GM12878 (cell line): ENCODE results near the gene PEAR1. TPM values are rescaled to one million over a fixed set of nuclear protein-coding genes. Genes with fewer than 3 reads are reported as not detected.

Experiments used
- ATAC-seq: fragments of 200-7000 bp; cut with Tn5 transposase; 3 replicates; pipeline ENCODE4 v1.9.1; 2020; ENCODE audit warnings: mild to moderate bottlenecking, moderate library complexity
- BruUV-seq: library from RNA; stranded (reverse); fragments of 400-500 nt; replicated peaks from 2 replicates; lab custom pipeline; 2021; lab: Mats Ljungman, UMichigan
- CTCF ChIA-PET: fragments of 300-600 bp; sonication (Branson Sonifier 250); formaldehyde crosslinking; extraction: SDS; loops from one replicate; lab custom pipeline; 2021; ENCODE audit warnings: inconsistent platforms; lab: Yijun Ruan, JAX
- POLR2A ChIA-PET: fragments of 350-600 bp; formaldehyde crosslinking; extraction: SDS; loops from one replicate; lab custom pipeline; 2021; ENCODE audit warnings: inconsistent platforms; lab: Charles Lee
- RAD21 ChIA-PET: fragments of 300-600 bp; sonication (Branson Sonifier 250); formaldehyde crosslinking; loops from one replicate; lab custom pipeline; 2023; ENCODE audit warnings: antibody characterized with exemption; ENCODE audit not compliant: unreplicated experiment; lab: Charles Lee
- SMC1A ChIA-PET: fragments of 300-600 bp; sonication (Branson Sonifier 250); formaldehyde crosslinking; loops from one replicate; lab custom pipeline; 2023; ENCODE audit not compliant: unreplicated experiment, uncharacterized antibody; lab: Charles Lee
- DNase-seq: peaks from one replicate; pipeline ENCODE4 v3.0.0-alpha.2; 2011; ENCODE audit warnings: low read depth, low spot score
- FAIRE-seq: peaks from 3 replicates; lab custom pipeline; 2011; peaks lifted over from hg19 to GRCh38; lab: Jason Lieb, UNC
- H2AFZ ChIP-seq: 2 replicates; pipeline ENCODE4 v1.6.0; 2011; ENCODE audit warnings: low read depth, low read length, control low read depth; ENCODE audit not compliant: control insufficient read depth
- H3K27ac ChIP-seq: 2 replicates; pipeline ENCODE4 v1.5.1; 2011; ENCODE audit warnings: control low read depth; ENCODE audit not compliant: control insufficient read depth, insufficient read depth
- H3K27me3 ChIP-seq, 2 experiments: replicated peaks in 1 of 2; 2 replicates each; pipeline versions ENCODE4 v1.6.0 to v1.6.1; 2011; ENCODE audit warnings: low read length in 1 of 2; ENCODE audit not compliant: control insufficient read depth in 2 of 2, insufficient read depth in 2 of 2
- H3K36me3 ChIP-seq, 2 experiments: 2 replicates each; pipeline ENCODE4 v1.5.1; 2011; ENCODE audit warnings: low read length in 1 of 2; ENCODE audit not compliant: control insufficient read depth in 2 of 2, insufficient read depth in 2 of 2
- H3K4me1 ChIP-seq: 2 replicates; pipeline ENCODE4 v1.6.1; 2011; ENCODE audit warnings: mild to moderate bottlenecking, low read length, moderate library complexity, mixed read lengths; ENCODE audit not compliant: control insufficient read depth, insufficient read depth
- H3K4me2 ChIP-seq: 2 replicates; pipeline ENCODE4 v1.6.0; 2011; ENCODE audit warnings: control low read depth; ENCODE audit not compliant: control insufficient read depth, insufficient read depth
- H3K4me3 ChIP-seq: fragments of 200-600 bp; sonication (generic); 2 replicates; pipeline ENCODE4 v1.5.1; 2016
- H3K79me2 ChIP-seq: 2 replicates; pipeline ENCODE4 v1.6.0; 2011; ENCODE audit warnings: low read length; ENCODE audit not compliant: control insufficient read depth, insufficient read depth
- H3K9ac ChIP-seq: 2 replicates; pipeline ENCODE4 v1.8.0; 2011; ENCODE audit warnings: low read length, control low read depth, mixed read lengths; ENCODE audit not compliant: control insufficient read depth, insufficient read depth
- H3K9me3 ChIP-seq: replicated peaks from 3 replicates; pipeline ENCODE4 v1.5.1; 2011; ENCODE audit warnings: mild to moderate bottlenecking, low read length; ENCODE audit not compliant: control insufficient read depth, insufficient read depth
- H4K20me1 ChIP-seq: 2 replicates; pipeline ENCODE4 v1.6.0; 2011; ENCODE audit not compliant: control insufficient read depth, insufficient read depth
- CBX5 ChIP-seq: sonication (generic); IDR thresholded peaks from 2 replicates; pipeline ENCODE4 v1.6.1; 2016; ENCODE audit warnings: low read depth, moderate library complexity, mild to moderate bottlenecking, inconsistent platforms
- EZH2 ChIP-seq: IDR thresholded peaks from 2 replicates; pipeline ENCODE4 v1.6.1; 2012; ENCODE audit warnings: low read depth, mild to moderate bottlenecking, control low read depth, inconsistent platforms, low read length, borderline replicate concordance; ENCODE audit not compliant: control insufficient read depth
- IKZF1 ChIP-seq: fragments of 450-650 bp; conservative IDR thresholded peaks from 2 replicates; pipeline ENCODE4 v1.6.1; 2017; ENCODE audit warnings: antibody characterized with exemption, mild to moderate bottlenecking
- RAD21 ChIP-seq: IDR thresholded peaks from 2 replicates; pipeline ENCODE4 v1.6.1; 2011; ENCODE audit warnings: mild to moderate bottlenecking, low read depth, low read length, moderate library complexity; ENCODE audit not compliant: insufficient read depth
- REST ChIP-seq: IDR thresholded peaks from 2 replicates; pipeline ENCODE4 v1.6.1; 2012; ENCODE audit warnings: mild to moderate bottlenecking, low read depth, low read length
- SIX5 ChIP-seq: IDR thresholded peaks from 2 replicates; pipeline ENCODE4 v1.6.1; 2011; ENCODE audit warnings: mild to moderate bottlenecking, low read depth, low read length, moderate library complexity; ENCODE audit not compliant: severe bottlenecking
- SMC3 ChIP-seq: IDR thresholded peaks from 2 replicates; pipeline ENCODE4 v1.6.1; 2011; ENCODE audit warnings: low read length, improper control_type of control experiment, borderline replicate concordance
- SREBF2 ChIP-seq: IDR thresholded peaks from 2 replicates; pipeline ENCODE4 v1.6.1; 2012; ENCODE audit warnings: mild to moderate bottlenecking, low read length
- TARDBP ChIP-seq: IDR thresholded peaks from 2 replicates; pipeline ENCODE4 v1.6.1; 2016; ENCODE audit warnings: borderline replicate concordance
- USF1 ChIP-seq: IDR thresholded peaks from 2 replicates; pipeline ENCODE4 v1.6.1; 2011; ENCODE audit warnings: borderline replicate concordance, low read depth, mild to moderate bottlenecking, moderate library complexity, mixed read lengths, low read length; ENCODE audit not compliant: insufficient read depth; ENCODE audit errors: extremely low read length
- YY1 ChIP-seq: IDR thresholded peaks from 2 replicates; pipeline ENCODE4 v1.6.1; 2011; ENCODE audit warnings: low read depth, mild to moderate bottlenecking, low read length
- ZNF384 ChIP-seq: IDR thresholded peaks from 2 replicates; pipeline ENCODE4 v1.6.1; 2012; ENCODE audit warnings: low read depth, mild to moderate bottlenecking, low read length, improper control_type of control experiment, borderline replicate concordance
- ZSCAN29 ChIP-seq: fragments of 450-650 bp; IDR thresholded peaks from 2 replicates; pipeline ENCODE4 v1.6.1; 2017; ENCODE audit warnings: mild to moderate bottlenecking, moderate library complexity
- WGBS: methylation state at CpG from one replicate; pipeline ENCODE4 v1.1.6; 2016; ENCODE audit warnings: low lambda C conversion rate; ENCODE audit not compliant: insufficient replicate concordance, insufficient coverage; ENCODE audit errors: missing lambda C conversion rate; 5-methylcytosine and 5-hydroxymethylcytosine counted together
- in situ Hi-C: fragments of 300-500 bp; cut with MboI; formaldehyde crosslinking; loops from 9 replicates; pipeline ENCODE4 v1.14.3; 2018; ENCODE audit warnings: mixed read lengths
- intact Hi-C: fragments of 100-400 bp; cut with micrococcal nuclease; formaldehyde crosslinking; loops from one replicate; pipeline ENCODE4 v1.14.2; 2022; ENCODE audit not compliant: unreplicated experiment
- polyA plus RNA-seq, 11 experiments: library from polyadenylated mRNA; depleted of rRNA in 4 of 11; unstranded in 6 of 11; stranded (reverse) in 5 of 11; fragments of >200 nt; fragmentation: Nextera tagmentation in 4 of 11; fragmentation: Illumina TruSeq in 1 of 11; extraction: Ambion mirVana in 4 of 11; extraction: Trizol in 1 of 11; gene quantifications; 1 replicate in 1 of 11; 2 replicates in 10 of 11; pipeline versions ENCODE4 v1.2.1 to v1.2.3, GENCODE V29; 2011 to 2016; ENCODE audit warnings: inconsistent platforms in 2 of 11, missing spikeins in 2 of 11, low read depth in 1 of 11
- total RNA-seq, 4 experiments: library from RNA; depleted of rRNA in 3 of 4; stranded (reverse); fragments of >200 nt in 3 of 4; fragmentation: Illumina TruSeq in 1 of 4; extraction: Trizol in 1 of 4; gene quantifications; 2 replicates each; pipeline versions ENCODE4 v1.2.1 to v1.2.3, GENCODE V29; 2013 to 2021

Gene PEAR1
- total and polyA plus RNA-seq, 10 of the 15 experiments (the other 5 are each of a cell fraction or from before 2014, with no cell fraction given) = not detected

GRCh38 chr1:156927215-156928042 is 33.9 kb downstream of the PEAR1 start:
- Histone ChIP-seq H3K4me1 (no peaks in the 10 kb centered on the region), H2AFZ (no peak overlapping the region; the same call in 1 of the 2 replicates), H3K9me3 (no peaks in the 10 kb centered on the region), H3K27me3 (peaks cover 16 to 22% of the 10 kb centered on the region in 2 experiments), H3K4me2 (peak overlapping the region; percentile 13; the same call in 1 of the 2 replicates), H3K4me3 (no peak overlapping the region), H4K20me1 (no peaks in the 10 kb centered on the region), H3K36me3 (no peaks in the 10 kb centered on the region), H3K9ac (no peak overlapping the region), H3K79me2 (no peaks in the 10 kb centered on the region), H3K27ac (no peak overlapping the region)
- ATAC-seq (peak; percentile 79), FAIRE-seq (no peak), DNase-seq (no peak)
- ChIA-PET POLR2A (interaction anchor here (0.5 kb wide), 1 partner anchor 68 kb away, joined by 4 read pairs; no protein-coding TSS in a partner anchor), SMC1A (interaction anchor here (0.7 to 1.5 kb wide), 2 partner anchors 16 to 126 kb away, joined by 3 to 4 read pairs; no protein-coding TSS in a partner anchor), CTCF (interaction anchor here (0.9 to 1.8 kb wide), 9 partner anchors 9 to 212 kb away, joined by 3 to 25 read pairs (median 4); partner anchors contain the start of gene PEAR1), RAD21 (interaction anchor here (0.7 to 2.0 kb wide), 5 partner anchors 15 to 147 kb away, joined by 3 to 4 read pairs (median 4); partner anchors contain the start of gene NTRK1)
- no TSS peak for BruUV-seq
- intact Hi-C loops = loop anchor here (1.0 kb wide), 1 partner anchor 35 kb away; no protein-coding TSS in a partner anchor
- in situ Hi-C loops = no loop called here
- WGBS = 23% methylated on average over 64 of the region's 64 CpGs
- TF ChIP-seq REST = no peak
- 0 out of 2 replicates have a peak, but pooled peaks have one; percentile 14 for TF ChIP-seq YY1
- TF ChIP-seq IKZF1 = 0 out of 2 replicates have a peak, but pooled peaks have one; percentile 26
- no peak for TF ChIP-seq USF1
- no peak for TF ChIP-seq ZNF384
- no peak for TF ChIP-seq TARDBP
- no peak for TF ChIP-seq ZSCAN29
- no peak for TF ChIP-seq EZH2
- TF ChIP-seq RAD21 = peak; percentile 52
- TF ChIP-seq SMC3 = peak; percentile 11; the same call in 1 of the 2 replicates
- TF ChIP-seq SIX5 = no peak
- no peak for TF ChIP-seq SREBF2
- TF ChIP-seq CBX5 = no peak
